Type B pancreatic cell (in vitro differentiated cells): ENCODE results near the gene DNPEP. TPM values are rescaled to one million over a fixed set of nuclear protein-coding genes. Genes with fewer than 3 reads are reported as not detected.

Experiments used
- DNase-seq: peaks from one replicate; pipeline ENCODE4 v3.0.0; 2021; ENCODE audit warnings: mixed read lengths; ENCODE audit not compliant: unreplicated experiment; ENCODE audit errors: extremely low spot score
- H3K27ac Mint-ChIP-seq: 2 replicates; pipeline ENCODE4 v1.8.0; 2021; ENCODE audit warnings: mild to moderate bottlenecking, mixed read lengths
- H3K27me3 Mint-ChIP-seq: 2 replicates; pipeline ENCODE4 v1.8.0; 2021; ENCODE audit warnings: mixed read lengths
- H3K36me3 Mint-ChIP-seq: 2 replicates; pipeline ENCODE4 v1.8.0; 2021; ENCODE audit warnings: mixed read lengths
- H3K4me1 Mint-ChIP-seq: one replicate; pipeline ENCODE4 v1.8.0; 2021; ENCODE audit warnings: mixed read lengths; ENCODE audit not compliant: unreplicated experiment
- H3K4me3 Mint-ChIP-seq: 2 replicates; pipeline ENCODE4 v1.8.0; 2021; ENCODE audit warnings: mild to moderate bottlenecking, mixed read lengths
- H3K9me3 Mint-ChIP-seq: 2 replicates; pipeline ENCODE4 v1.8.0; 2021; ENCODE audit warnings: mixed read lengths
- CTCF ChIP-seq: fragments of 200-600 bp; sonication (generic); conservative IDR thresholded peaks from 2 replicates; pipeline ENCODE4 v1.5.0; 2021; ENCODE audit warnings: antibody characterized with exemption, mild to moderate bottlenecking
- total RNA-seq: library from RNA; stranded (reverse); gene quantifications from 2 replicates; pipeline ENCODE4 v1.2.1, GENCODE V29; 2021; ENCODE audit warnings: low replicate concordance

DNPEP gene
- total RNA-seq, 1 donor from 2014 or later, result 54.1 TPM

- H3K27ac Mint-ChIP-seq, result no peak overlapping the region
- no peak for DNase-seq
- H3K9me3 Mint-ChIP-seq, result no peaks in the 10 kb centered on the region
- TF ChIP-seq CTCF, result no peak
- no peak overlapping the region for H3K4me3 Mint-ChIP-seq
- peaks cover 15% of the 10 kb centered on the region for H3K4me1 Mint-ChIP-seq
- no peaks in the 10 kb centered on the region for H3K27me3 Mint-ChIP-seq
- H3K36me3 Mint-ChIP-seq, result peaks cover 16% of the 10 kb centered on the region
Measured at GRCh38 chr2:219385958-219386520, 1.7 kb downstream of the DNPEP start.

GRCh38 chr2:219384859-219385258 is 2.9 kb downstream of the DNPEP start:
- Mint-ChIP-seq H3K4me1 (peaks cover 15% of the 10 kb centered on the region), H3K9me3 (no peaks in the 10 kb centered on the region), H3K27ac (no peak overlapping the region), H3K4me3 (no peak overlapping the region), H3K36me3 (peaks cover 18% of the 10 kb centered on the region), H3K27me3 (no peaks in the 10 kb centered on the region)
- no peak for DNase-seq
- TF ChIP-seq CTCF, result no peak

DNA sequence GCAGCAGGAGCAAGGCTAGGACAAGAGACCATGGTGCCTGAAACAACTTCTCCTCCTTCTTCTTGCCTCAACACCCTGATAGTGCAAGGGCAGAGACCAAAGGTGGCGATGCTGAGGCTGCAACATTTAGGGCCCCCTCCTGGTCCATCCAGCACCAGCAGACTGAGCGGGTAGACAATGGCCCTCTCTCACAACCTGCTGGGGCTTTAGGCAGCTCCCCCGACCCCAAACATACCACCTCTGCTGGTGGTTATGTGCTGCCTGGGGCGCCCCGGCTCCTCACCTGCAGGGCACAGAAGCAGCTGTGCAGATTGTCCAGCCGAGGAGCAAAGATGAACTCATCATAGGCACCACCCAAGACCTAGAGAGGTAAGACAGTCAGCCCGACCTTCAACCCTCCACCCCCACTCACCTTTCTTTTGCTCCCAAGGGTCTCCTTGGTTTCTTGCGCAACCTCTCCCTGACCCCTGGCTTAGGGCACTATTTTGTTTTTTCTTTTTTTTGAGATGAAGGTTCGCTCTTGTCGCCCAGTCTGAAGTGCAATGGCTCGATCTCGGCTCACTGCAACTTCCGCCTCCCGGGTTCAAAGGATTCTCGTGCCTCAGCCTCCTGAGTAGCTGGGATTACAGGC is 3.5 kb downstream of the DNPEP start:
- no peak for DNase-seq
- no peaks in the 10 kb centered on the region for H3K27me3 Mint-ChIP-seq
- no peak for TF ChIP-seq CTCF
- peaks cover 18% of the 10 kb centered on the region for H3K36me3 Mint-ChIP-seq
- H3K27ac Mint-ChIP-seq, result no peak overlapping the region
- no peaks in the 10 kb centered on the region for H3K9me3 Mint-ChIP-seq
- H3K4me3 Mint-ChIP-seq, result no peak overlapping the region
- peaks cover 15% of the 10 kb centered on the region for H3K4me1 Mint-ChIP-seq

DNA sequence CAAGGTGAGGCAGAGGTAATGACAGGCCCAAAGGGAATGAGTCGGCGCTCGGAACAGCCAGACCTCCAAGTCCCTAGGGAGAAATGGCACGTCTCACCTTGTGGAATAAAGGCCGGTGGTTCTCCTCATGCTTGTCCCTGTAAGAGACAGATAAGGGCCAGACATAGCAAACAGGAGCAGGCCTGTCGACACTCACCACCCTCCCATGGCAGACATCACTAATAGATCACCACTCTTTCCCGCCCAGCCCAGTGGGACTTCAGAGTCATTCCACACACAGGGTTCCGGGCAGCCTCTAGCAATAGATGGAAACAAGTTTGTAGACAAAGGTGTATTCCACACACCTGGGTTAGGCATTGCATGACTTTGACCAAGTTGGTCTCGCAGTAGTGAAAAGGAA is 6.3 kb downstream of the DNPEP start:
- Mint-ChIP-seq H3K27ac (no peak overlapping the region), H3K36me3 (peaks cover 14% of the 10 kb centered on the region), H3K4me1 (peaks cover 7% of the 10 kb centered on the region), H3K4me3 (no peak overlapping the region), H3K9me3 (no peaks in the 10 kb centered on the region), H3K27me3 (no peaks in the 10 kb centered on the region)
- DNase-seq, result no peak
- TF ChIP-seq CTCF, result no peak

- peaks cover 14% of the 10 kb centered on the region for H3K36me3 Mint-ChIP-seq
- no peaks in the 10 kb centered on the region for H3K27me3 Mint-ChIP-seq
- no peaks in the 10 kb centered on the region for H3K9me3 Mint-ChIP-seq
- peaks cover 7% of the 10 kb centered on the region for H3K4me1 Mint-ChIP-seq
- TF ChIP-seq CTCF, result no peak
- no peak for DNase-seq
- H3K4me3 Mint-ChIP-seq, result no peak overlapping the region
- H3K27ac Mint-ChIP-seq, result no peak overlapping the region
Measured at GRCh38 chr2:219380926-219381325, 6.8 kb downstream of the DNPEP start.
